Brain microvascular endothelial cell (primary cell): ENCODE measurements around the gene NPBWR2.
"Not testable (repeated sequence)": the region's sequence is repeated elsewhere in the genome, so short reads cannot be mapped to it uniquely, and the experiment has no call there.

Source experiments
- DNase-seq: peaks from one replicate; pipeline ENCODE4 v3.0.0-alpha.2; 2020
- H3K27ac ChIP-seq: fragments of 250-450 bp; sonication (Bioruptor Pico); 2 replicates; pipeline ENCODE4 v1.5.1; 2020; ENCODE audit warnings: mild to moderate bottlenecking, moderate library complexity
- H3K27me3 ChIP-seq: fragments of 250-450 bp; sonication (Bioruptor Pico); replicated peaks from 2 replicates; pipeline ENCODE4 v1.5.1; 2020; ENCODE audit warnings: mild to moderate bottlenecking
- H3K36me3 ChIP-seq: fragments of 250-450 bp; sonication (Bioruptor Pico); replicated peaks from 2 replicates; pipeline ENCODE4 v1.5.1; 2020; ENCODE audit warnings: mild to moderate bottlenecking
- H3K4me3 ChIP-seq: 2 replicates; pipeline ENCODE4 v1.5.1; 2011; ENCODE audit warnings: low read depth, mild to moderate bottlenecking, control low read depth, low read length, moderate library complexity
- in situ Hi-C: cut with HindIII; loops from 2 replicates; pipeline ENCODE4 v1.10.0; 2017; ENCODE audit warnings: low sequenced_read_pairs, low pct_ligation_motif_present
- TF ChIP-seq, protein P1 (sequence below): IDR thresholded peaks from 2 replicates; pipeline ENCODE4 v1.5.1; 2011; ENCODE audit warnings: low read depth, mild to moderate bottlenecking, moderate library complexity, low read length, control low read depth, inconsistent platforms; ENCODE audit errors: missing control alignments

Gene NPBWR2

DNA sequence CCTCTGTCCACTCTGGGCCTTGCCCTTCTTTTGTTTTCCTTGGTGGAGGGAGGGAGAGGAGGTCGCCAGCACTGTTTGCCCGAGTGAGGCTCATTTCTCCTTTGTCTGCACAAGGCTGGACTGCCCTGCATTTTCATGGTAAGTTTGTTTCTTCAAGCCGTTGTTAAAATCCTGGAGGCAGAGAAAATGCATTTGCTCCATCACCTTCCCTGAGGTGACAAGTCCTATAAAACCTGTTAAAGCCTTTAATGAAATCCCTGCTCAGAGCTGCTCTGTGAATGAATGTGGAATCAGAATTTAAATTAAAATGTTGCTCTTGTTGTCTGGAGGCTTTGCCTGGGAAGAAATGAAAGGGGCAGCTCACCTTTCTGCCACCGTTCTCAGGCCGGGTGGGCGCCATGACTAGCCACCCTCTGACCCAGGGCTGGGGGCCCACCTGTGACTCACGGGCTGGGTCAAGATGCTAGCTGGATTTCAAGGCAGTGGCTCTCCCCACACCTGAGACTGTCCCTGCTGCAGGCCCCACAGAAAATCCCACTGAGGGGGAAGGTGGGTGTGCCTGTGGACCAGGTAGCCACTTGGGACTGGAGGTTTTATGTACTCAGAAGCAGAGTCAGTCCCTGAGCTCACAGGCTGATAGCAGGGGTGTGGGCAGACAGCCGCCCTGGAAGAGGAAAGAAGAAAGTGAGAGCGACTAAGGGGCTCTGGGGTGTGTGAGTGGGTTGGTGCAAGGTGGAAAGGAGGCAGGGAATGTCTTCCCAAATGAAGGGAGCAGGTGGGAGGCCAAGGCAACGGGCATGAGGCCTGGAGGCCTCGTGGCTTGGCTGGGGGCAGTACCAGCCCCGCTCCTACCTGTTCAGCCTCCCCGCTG lies 32.9 kb upstream of the NPBWR2 start:
- no peak for DNase-seq
- no peak overlapping the region for H3K4me3 ChIP-seq
- in situ Hi-C loops: no loop called here
- H3K36me3 ChIP-seq: no peaks in the 10 kb centered on the region
- TF ChIP-seq, protein P1, sequence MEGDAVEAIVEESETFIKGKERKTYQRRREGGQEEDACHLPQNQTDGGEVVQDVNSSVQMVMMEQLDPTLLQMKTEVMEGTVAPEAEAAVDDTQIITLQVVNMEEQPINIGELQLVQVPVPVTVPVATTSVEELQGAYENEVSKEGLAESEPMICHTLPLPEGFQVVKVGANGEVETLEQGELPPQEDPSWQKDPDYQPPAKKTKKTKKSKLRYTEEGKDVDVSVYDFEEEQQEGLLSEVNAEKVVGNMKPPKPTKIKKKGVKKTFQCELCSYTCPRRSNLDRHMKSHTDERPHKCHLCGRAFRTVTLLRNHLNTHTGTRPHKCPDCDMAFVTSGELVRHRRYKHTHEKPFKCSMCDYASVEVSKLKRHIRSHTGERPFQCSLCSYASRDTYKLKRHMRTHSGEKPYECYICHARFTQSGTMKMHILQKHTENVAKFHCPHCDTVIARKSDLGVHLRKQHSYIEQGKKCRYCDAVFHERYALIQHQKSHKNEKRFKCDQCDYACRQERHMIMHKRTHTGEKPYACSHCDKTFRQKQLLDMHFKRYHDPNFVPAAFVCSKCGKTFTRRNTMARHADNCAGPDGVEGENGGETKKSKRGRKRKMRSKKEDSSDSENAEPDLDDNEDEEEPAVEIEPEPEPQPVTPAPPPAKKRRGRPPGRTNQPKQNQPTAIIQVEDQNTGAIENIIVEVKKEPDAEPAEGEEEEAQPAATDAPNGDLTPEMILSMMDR: no peak
- no peak overlapping the region for H3K27ac ChIP-seq
- H3K27me3 ChIP-seq: peaks cover 1% of the 10 kb centered on the region

DNA sequence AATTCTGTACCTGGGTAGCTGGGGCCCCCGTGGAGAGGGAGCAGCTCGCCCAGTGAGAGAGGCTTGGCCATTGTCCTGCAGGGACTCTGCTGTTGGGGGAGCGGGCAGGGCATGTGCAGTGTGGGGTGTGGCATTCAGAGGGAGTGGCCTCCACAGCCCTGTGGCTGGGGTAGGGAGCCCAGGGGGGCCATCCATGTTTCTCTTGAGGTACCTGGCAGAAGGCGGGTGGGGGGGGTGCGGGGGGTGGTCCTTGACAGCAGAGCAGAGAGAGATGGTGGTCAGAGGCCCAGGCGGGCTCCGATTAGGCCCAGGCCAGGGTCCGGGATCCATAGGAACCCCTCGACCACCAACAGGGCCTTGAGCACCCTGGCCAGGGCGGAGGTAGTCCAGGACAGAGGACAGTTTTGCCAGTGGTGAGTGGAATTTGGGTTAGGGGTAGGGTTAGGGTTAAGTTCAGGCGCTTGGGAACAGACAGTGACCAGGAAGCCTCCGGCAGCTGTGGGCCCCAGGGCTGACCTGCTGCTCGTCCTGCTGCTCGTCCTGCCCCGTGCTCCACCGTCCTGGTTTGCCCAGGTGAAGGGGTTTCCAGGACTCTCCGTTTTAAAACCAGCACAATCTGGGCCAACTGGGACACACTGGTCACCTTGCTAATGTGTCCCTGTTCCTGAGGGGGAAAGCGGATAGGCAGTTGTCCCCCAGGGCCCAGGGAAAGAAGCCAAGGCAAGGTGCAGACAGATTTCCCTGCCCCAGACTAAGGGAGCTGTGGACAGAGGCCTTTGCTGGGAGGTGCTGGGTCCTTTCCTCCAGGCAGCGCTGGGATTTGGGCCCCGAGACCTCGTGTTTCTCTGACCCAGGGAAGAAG lies 32.1 kb upstream of the NPBWR2 start:
- TF ChIP-seq, protein P1: no peak
- H3K27ac ChIP-seq: no peak overlapping the region
- DNase-seq: no peak
- in situ Hi-C loops: no loop called here
- peaks cover 1% of the 10 kb centered on the region for H3K27me3 ChIP-seq
- no peak overlapping the region for H3K4me3 ChIP-seq
- H3K36me3 ChIP-seq: no peaks in the 10 kb centered on the region

DNA sequence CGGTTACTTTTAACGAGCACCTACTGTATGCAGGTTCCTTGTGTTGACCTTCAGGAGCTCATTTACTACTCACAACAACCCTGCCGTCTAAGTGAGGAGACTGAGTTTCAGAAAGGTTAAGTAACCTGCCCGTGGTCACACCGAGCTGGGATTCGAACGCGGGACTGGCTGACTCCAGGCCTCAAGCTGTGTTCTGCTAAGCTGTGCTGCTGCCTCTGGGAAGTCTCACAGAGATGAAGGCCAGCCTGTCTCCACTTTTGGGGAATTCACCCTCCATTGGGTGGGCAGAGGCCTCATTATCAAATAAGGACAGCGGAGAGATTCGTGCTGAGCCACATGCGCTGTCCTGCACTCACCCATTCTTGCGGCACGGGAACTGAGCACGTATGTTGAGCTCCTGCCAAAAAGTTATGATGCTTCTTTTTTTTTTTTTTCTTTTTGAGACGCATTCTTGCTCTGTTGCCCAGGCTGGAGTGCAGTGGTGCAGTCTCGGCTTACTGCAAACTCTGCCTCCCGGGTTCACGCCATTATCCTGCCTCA lies 31.0 kb upstream of the NPBWR2 start:
- TF ChIP-seq, protein P1: no peak

DNA sequence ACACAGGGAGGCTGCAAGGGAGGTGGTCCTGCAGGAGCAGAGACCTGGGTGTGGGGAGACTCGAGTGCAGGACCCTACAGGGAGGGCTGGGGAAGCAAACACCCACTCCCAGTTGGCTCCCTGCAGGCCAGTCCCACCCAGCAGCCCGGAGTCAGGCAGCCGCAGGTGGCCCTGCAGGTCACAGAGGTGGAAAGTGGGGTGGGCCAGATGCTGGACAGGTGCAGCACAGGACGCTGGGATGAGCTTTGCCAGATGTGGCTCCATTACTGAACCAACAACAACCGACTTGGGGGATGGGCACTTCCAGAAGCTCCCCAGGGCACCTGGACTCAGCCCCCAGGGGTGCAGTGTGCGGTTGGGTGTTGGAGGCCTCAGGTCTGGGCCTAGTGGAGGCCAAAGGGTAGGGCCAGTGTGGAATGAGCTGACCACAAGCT lies 30.2 kb upstream of the NPBWR2 start:
- no peak for DNase-seq
- TF ChIP-seq, protein P1: no peak
- H3K4me3 ChIP-seq: no peak overlapping the region
- in situ Hi-C loops: no loop called here
- peaks cover 1% of the 10 kb centered on the region for H3K27me3 ChIP-seq
- H3K36me3 ChIP-seq: no peaks in the 10 kb centered on the region
- H3K27ac ChIP-seq: no peak overlapping the region

More for the DNA sequence above, 31.0 kb upstream of the NPBWR2 start:
- Histone ChIP-seq H3K36me3 (no peaks in the 10 kb centered on the region), H3K27me3 (peaks cover 1% of the 10 kb centered on the region), H3K4me3 (no peak overlapping the region), H3K27ac (no peak overlapping the region)
- DNase-seq: no peak
- in situ Hi-C loops: no loop called here

DNA sequence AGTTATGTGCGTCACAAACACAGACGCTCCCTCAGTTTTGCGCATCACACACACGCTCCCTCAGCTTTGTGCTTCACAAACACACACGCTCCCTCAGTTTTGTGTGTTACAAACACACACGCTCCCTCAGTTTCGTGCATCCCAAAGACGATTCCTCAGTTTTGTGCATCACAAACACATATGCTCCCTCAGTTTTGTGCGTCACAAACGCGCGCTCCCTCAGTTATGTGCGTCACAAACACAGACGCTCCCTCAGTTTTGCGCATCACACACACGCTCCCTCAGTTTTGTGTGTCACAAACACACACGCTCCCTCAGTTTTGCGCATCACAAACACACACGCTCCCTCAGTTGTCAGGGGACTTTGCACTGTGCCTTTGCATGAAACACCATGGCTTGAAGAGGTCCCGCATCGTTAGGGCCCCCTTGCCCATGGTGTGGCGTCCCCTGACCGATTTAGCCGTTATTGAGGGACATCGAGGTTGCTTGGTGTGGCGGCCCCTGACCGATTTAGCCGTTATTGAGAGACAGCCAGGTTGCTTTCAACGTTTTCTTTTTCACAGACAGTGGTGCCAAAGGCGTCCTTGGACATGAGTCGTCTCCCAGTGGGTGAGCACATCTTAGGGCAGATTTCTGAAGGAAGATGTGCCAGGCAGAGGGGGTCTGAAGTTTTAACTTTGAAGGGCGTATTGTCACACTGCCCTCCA lies 28.8 kb upstream of the NPBWR2 start:
- Histone ChIP-seq H3K27ac (no peak overlapping the region), H3K36me3 (no peaks in the 10 kb centered on the region), H3K4me3 (no peak overlapping the region), H3K27me3 (peaks cover 1% of the 10 kb centered on the region)
- DNase-seq: no peak
- TF ChIP-seq, protein P1: no peak
- in situ Hi-C loops: no loop called here

DNA sequence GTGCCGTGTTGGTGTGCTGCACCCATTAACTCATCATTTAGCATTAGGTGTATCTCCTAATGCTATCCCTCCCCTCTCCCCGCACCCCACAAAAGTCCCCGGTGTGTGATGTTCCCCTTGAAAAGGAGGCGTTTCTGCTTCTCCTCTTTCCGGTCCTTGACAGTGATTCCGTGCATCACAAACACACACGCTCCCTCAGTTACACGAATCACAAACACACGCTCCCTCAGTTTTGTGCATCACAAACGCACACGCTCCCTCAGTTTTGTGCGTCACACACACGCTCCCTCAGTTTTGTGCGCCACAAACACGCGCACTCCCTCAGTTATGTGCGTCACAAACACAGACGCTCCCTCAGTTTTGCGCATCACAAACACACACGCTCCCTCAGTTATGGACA lies 27.4 kb upstream of the NPBWR2 start:
- H3K4me3 ChIP-seq, H3K27ac ChIP-seq, H3K36me3 ChIP-seq, DNase-seq, in situ Hi-C loops, H3K27me3 ChIP-seq: not testable (repeated sequence)
